ENCODE measurements around the gene SIAH1. TPM values are rescaled to one million over a fixed set of nuclear protein-coding genes. Genes with fewer than 3 reads are reported as not detected.

Gene SIAH1
- polyA plus RNA-seq, 2 of the 4 experiments (the other 2 are of a cell fraction): 13.3 to 28.5 TPM

GRCh38 chr16:48430890-48431289 is 45.7 kb upstream of the SIAH1 start (continued):
- TF ChIP-seq HES2 (IDR thresholded peaks at IDR 0.05) (no peak), ATOH8 (CRISPR knock-in tag; IDR thresholded peaks at IDR 0.05; ENCODE audit: low read depth) (no peak), ZC3H11A (IDR thresholded peaks at IDR 0.05) (no peak), BHLHE40 (IDR thresholded peaks at IDR 0.05; ENCODE audit: low read depth, low read length) (no peak)

GRCh38 chr16:48426244-48427141 is 41.3 kb upstream of the SIAH1 start:
- no peaks in the 10 kb centered on the region for H3K4me1 ChIP-seq
- CTCF ChIA-PET: no interaction called here
- no peak overlapping the region for H3K27ac ChIP-seq
- H3K4me2 ChIP-seq: no peak overlapping the region
- DNase-seq (ENCODE audit: low read depth in 1 of 2, low spot score in 1 of 2) (no peak), FAIRE-seq (no peak), ATAC-seq (no peak)
- H3K4me3 ChIP-seq: no peak overlapping the region
- no peak for TF ChIP-seq HOXB13 (CRISPR knock-in tag; IDR thresholded peaks at IDR 0.05; ENCODE audit: low read depth)
- TF ChIP-seq RAD21 (conservative IDR thresholded peaks at IDR 0.05 in 1 of 2, IDR thresholded peaks at IDR 0.05 in 1 of 2): no peak
- TF ChIP-seq CBX2 (IDR thresholded peaks at IDR 0.05; ENCODE audit: borderline replicate concordance, low read depth): no peak
- TF ChIP-seq ATOH8 (CRISPR knock-in tag; IDR thresholded peaks at IDR 0.05; ENCODE audit: low read depth): no peak
- TF ChIP-seq ZFP36 (IDR thresholded peaks at IDR 0.05; ENCODE audit: borderline replicate concordance, partially characterized antibody): no peak
- no peak for TF ChIP-seq JUNB (IDR thresholded peaks at IDR 0.05)
- no peak for TF ChIP-seq BCL3 (IDR thresholded peaks at IDR 0.05)
- TF ChIP-seq BHLHE40 (IDR thresholded peaks at IDR 0.05; ENCODE audit: low read depth, low read length): no peak
- no peak for TF ChIP-seq PBX3 (IDR thresholded peaks at IDR 0.05)
- no peak for TF ChIP-seq RFX5 (IDR thresholded peaks at IDR 0.05)
- no peak for TF ChIP-seq NFE2L2 (conservative IDR thresholded peaks at IDR 0.05; ENCODE audit: low read length)
- TF ChIP-seq CEBPB (IDR thresholded peaks at IDR 0.05): no peak
- no peaks in the 10 kb centered on the region for H3K9me3 ChIP-seq
- 76% methylated on average over 2 of the region's 2 CpGs for WGBS (ENCODE audit: missing lambda C conversion rate)
- POLR2A ChIA-PET: no interaction called here

GRCh38 chr16:48422537-48422936 is 37.3 kb upstream of the SIAH1 start:
- no peaks in the 10 kb centered on the region for H3K4me1 ChIP-seq
- ATAC-seq (no peak), DNase-seq (ENCODE audit: low read depth in 1 of 2, low spot score in 1 of 2) (no peak), FAIRE-seq (no peak)
- H3K27ac ChIP-seq: no peak overlapping the region
- 51% methylated on average over 2 of the region's 2 CpGs for WGBS (ENCODE audit: missing lambda C conversion rate)
- no peaks in the 10 kb centered on the region for H3K9me3 ChIP-seq
- POLR2A ChIA-PET: no interaction called here
- CTCF ChIA-PET: no interaction called here
- H3K4me3 ChIP-seq: no peak overlapping the region
- no peak overlapping the region for H3K4me2 ChIP-seq
- TF ChIP-seq MAX (IDR thresholded peaks at IDR 0.05) (no peak), FOXS1 (CRISPR knock-in tag; IDR thresholded peaks at IDR 0.05) (no peak), HES2 (IDR thresholded peaks at IDR 0.05) (no peak), ZFP36 (IDR thresholded peaks at IDR 0.05; ENCODE audit: borderline replicate concordance, partially characterized antibody) (no peak), JUNB (IDR thresholded peaks at IDR 0.05) (no peak), ELK1 (IDR thresholded peaks at IDR 0.05; ENCODE audit: low read depth, low read length) (no peak), FOSB (CRISPR knock-in tag; IDR thresholded peaks at IDR 0.05) (no peak), NR3C1 (IDR thresholded peaks at IDR 0.05) (no peak), RNF2 (IDR thresholded peaks at IDR 0.05; ENCODE audit: borderline replicate concordance, low read depth) (no peak), EHMT2 (IDR thresholded peaks at IDR 0.05; ENCODE audit: low read depth) (no peak), ZNF302 (CRISPR knock-in tag; IDR thresholded peaks at IDR 0.05) (no peak), FOSL2 (IDR thresholded peaks at IDR 0.05) (no peak), FOSL2 (CRISPR knock-in tag; IDR thresholded peaks at IDR 0.05) (no peak), ESRRA (IDR thresholded peaks at IDR 0.05; ENCODE audit: borderline replicate concordance, low read length) (no peak), EP300 (IDR thresholded peaks at IDR 0.05) (no peak), HDAC2 (IDR thresholded peaks at IDR 0.05) (no peak), E2F6 (IDR thresholded peaks at IDR 0.05; ENCODE audit: borderline replicate concordance, low read depth) (no peak)

Measured in A549 (cell line).